Activated CD4-positive, alpha-beta T cell treated with anti-CD3 and anti-CD28 coated beads, Interleukin-2, amount 10 ng/mL, durations not matched to agents 24 days and 14 days (primary cell): ENCODE measurements around the gene MEN1. TPM values are rescaled to one million over a fixed set of nuclear protein-coding genes. Genes with fewer than 3 reads are reported as not detected.

ENCODE experiments used
- DNase-seq: peaks from one replicate; pipeline ENCODE4 v3.0.0; 2022
- H3K27ac Mint-ChIP-seq: one replicate; pipeline ENCODE4 v1.8.0; 2022; ENCODE audit warnings: mild to moderate bottlenecking, mixed read lengths
- H3K27me3 Mint-ChIP-seq: one replicate; pipeline ENCODE4 v1.8.0; 2022; ENCODE audit warnings: mixed read lengths
- H3K36me3 Mint-ChIP-seq: one replicate; pipeline ENCODE4 v1.8.0; 2022; ENCODE audit warnings: low read depth, mild to moderate bottlenecking, mixed read lengths
- H3K4me1 Mint-ChIP-seq: one replicate; pipeline ENCODE4 v1.8.0; 2021; ENCODE audit warnings: mixed read lengths
- H3K4me3 Mint-ChIP-seq: one replicate; pipeline ENCODE4 v1.8.0; 2022; ENCODE audit warnings: mild to moderate bottlenecking, moderate library complexity, mixed read lengths
- H3K9me3 Mint-ChIP-seq: one replicate; pipeline ENCODE4 v1.8.0; 2021; ENCODE audit warnings: mixed read lengths
- intact Hi-C: fragments of 100-400 bp; cut with micrococcal nuclease; formaldehyde crosslinking; loops from one replicate; pipeline ENCODE4 v1.15.1; 2023
- total RNA-seq: library from RNA; stranded (reverse); gene quantifications from 2 replicates; pipeline ENCODE4 v1.2.3, GENCODE V29; 2022

The MEN1 gene
- total RNA-seq, 1 donor from 2014 or later: 36.7 TPM

GRCh38 chr11:64778473-64779298 is 31.7 kb downstream of the MEN1 start, which contains the start of gene SF1:
Gene SF1, minus strand, starts transcription at chr11:64778542. Its CDS starts 150 bp downstream, at chr11:64778392.
- peaks cover 50% of the 10 kb centered on the region for H3K4me1 Mint-ChIP-seq
- H3K27ac Mint-ChIP-seq: peak within 1 kb of the TSS; percentile 98
- peak within 1 kb of the TSS; percentile 94 for H3K4me3 Mint-ChIP-seq
- intact Hi-C loops: loop anchor here (2.0 to 5.0 kb wide), 8 partner anchors 14 to 1294 kb away; partner anchors contain the start of genes ATG2A, ESRRA, FKBP2 and MEN1
- DNase-seq: peak; percentile 100
- H3K27me3 Mint-ChIP-seq: no peaks in the 10 kb centered on the region
- H3K9me3 Mint-ChIP-seq: no peaks in the 10 kb centered on the region
- peaks cover 41% of the 10 kb centered on the region for H3K36me3 Mint-ChIP-seq

GRCh38 chr11:64778223-64778472 is 32.2 kb downstream of the MEN1 start:
- Mint-ChIP-seq H3K27me3 (no peaks in the 10 kb centered on the region), H3K4me1 (peaks cover 55% of the 10 kb centered on the region), H3K4me3 (peak overlapping the region; percentile 88), H3K27ac (peak overlapping the region; percentile 98), H3K9me3 (no peaks in the 10 kb centered on the region), H3K36me3 (peaks cover 47% of the 10 kb centered on the region)
- no peak for DNase-seq
- intact Hi-C loops: loop anchor here (2.0 to 5.0 kb wide), 8 partner anchors 13 to 1294 kb away; partner anchors contain the start of genes ATG2A, ESRRA, FKBP2 and MEN1

GRCh38 chr11:64777449-64778222 is 32.7 kb downstream of the MEN1 start:
- H3K27ac Mint-ChIP-seq: peak overlapping the region; percentile 78
- peaks cover 60% of the 10 kb centered on the region for H3K4me1 Mint-ChIP-seq
- peak overlapping the region; percentile 94 for H3K4me3 Mint-ChIP-seq
- DNase-seq: peak; percentile 94
- intact Hi-C loops: loop anchor here (2.0 to 5.0 kb wide), 8 partner anchors 13 to 1295 kb away; partner anchors contain the start of genes ATG2A, ESRRA, FKBP2 and MEN1
- H3K36me3 Mint-ChIP-seq: peaks cover 52% of the 10 kb centered on the region
- no peaks in the 10 kb centered on the region for H3K9me3 Mint-ChIP-seq
- no peaks in the 10 kb centered on the region for H3K27me3 Mint-ChIP-seq

- intact Hi-C loops: loop anchor here (5.0 kb wide), 3 partner anchors 335 to 1295 kb away; partner anchors contain the start of genes ESRRA, PACS1 and TM7SF2
Measured at GRCh38 chr11:64776875-64777274, 33.5 kb downstream of the MEN1 start.

GRCh38 chr11:64776425-64776824 is 33.9 kb downstream of the MEN1 start:
- Mint-ChIP-seq H3K4me3 (peak overlapping the region; percentile 94), H3K4me1 (peaks cover 71% of the 10 kb centered on the region), H3K9me3 (no peaks in the 10 kb centered on the region), H3K27me3 (no peaks in the 10 kb centered on the region), H3K36me3 (peaks cover 63% of the 10 kb centered on the region), H3K27ac (peak overlapping the region; percentile 78)
- intact Hi-C loops: loop anchor here (5.0 kb wide), 3 partner anchors 336 to 1296 kb away; partner anchors contain the start of genes ESRRA, PACS1 and TM7SF2
- DNase-seq: no peak

More at GRCh38 chr11:64776875-64777274, 33.5 kb downstream of the MEN1 start:
- Mint-ChIP-seq H3K4me3 (peak overlapping the region; percentile 94), H3K27ac (peak overlapping the region; percentile 78), H3K4me1 (peaks cover 68% of the 10 kb centered on the region), H3K36me3 (peaks cover 58% of the 10 kb centered on the region), H3K27me3 (no peaks in the 10 kb centered on the region), H3K9me3 (no peaks in the 10 kb centered on the region)
- DNase-seq: no peak

GRCh38 chr11:64774144-64774543 is 36.2 kb downstream of the MEN1 start:
- Mint-ChIP-seq H3K4me1 (peaks cover 64% of the 10 kb centered on the region), H3K36me3 (peaks cover 82% of the 10 kb centered on the region), H3K4me3 (peak overlapping the region; percentile 26), H3K27me3 (no peaks in the 10 kb centered on the region), H3K27ac (no peak overlapping the region), H3K9me3 (no peaks in the 10 kb centered on the region)
- no peak for DNase-seq
- intact Hi-C loops: no loop called here

GRCh38 chr11:64772303-64773018 is 37.9 kb downstream of the MEN1 start:
- no peak for DNase-seq
- peaks cover 74% of the 10 kb centered on the region for H3K4me1 Mint-ChIP-seq
- intact Hi-C loops: no loop called here
- H3K27me3 Mint-ChIP-seq: no peaks in the 10 kb centered on the region
- no peaks in the 10 kb centered on the region for H3K9me3 Mint-ChIP-seq
- H3K27ac Mint-ChIP-seq: peak overlapping the region; percentile 52
- H3K4me3 Mint-ChIP-seq: peak overlapping the region; percentile 66
- H3K36me3 Mint-ChIP-seq: peaks cover 96% of the 10 kb centered on the region

- Mint-ChIP-seq H3K27ac (no peak overlapping the region), H3K4me3 (peak overlapping the region; percentile 66), H3K9me3 (no peaks in the 10 kb centered on the region), H3K27me3 (no peaks in the 10 kb centered on the region), H3K36me3 (peaks cover 96% of the 10 kb centered on the region), H3K4me1 (peaks cover 73% of the 10 kb centered on the region)
- intact Hi-C loops: no loop called here
- no peak for DNase-seq
Measured at GRCh38 chr11:64771861-64772260, 38.5 kb downstream of the MEN1 start.

GRCh38 chr11:64770120-64770519 is 40.2 kb downstream of the MEN1 start:
- Mint-ChIP-seq H3K4me1 (peaks cover 66% of the 10 kb centered on the region), H3K27me3 (no peaks in the 10 kb centered on the region), H3K4me3 (no peak overlapping the region), H3K9me3 (no peaks in the 10 kb centered on the region), H3K27ac (no peak overlapping the region), H3K36me3 (peaks cover 91% of the 10 kb centered on the region)
- intact Hi-C loops: no loop called here
- DNase-seq: no peak

GRCh38 chr11:64769283-64769682 is 41.1 kb downstream of the MEN1 start:
- DNase-seq: no peak
- Mint-ChIP-seq H3K36me3 (peaks cover 91% of the 10 kb centered on the region), H3K4me1 (peaks cover 68% of the 10 kb centered on the region), H3K27ac (peak overlapping the region; percentile 26), H3K9me3 (no peaks in the 10 kb centered on the region), H3K27me3 (no peaks in the 10 kb centered on the region), H3K4me3 (peak overlapping the region; percentile 4)
- intact Hi-C loops: no loop called here

- no peak overlapping the region for H3K4me3 Mint-ChIP-seq
- DNase-seq: no peak
- peak overlapping the region; percentile 11 for H3K27ac Mint-ChIP-seq
- H3K27me3 Mint-ChIP-seq: no peaks in the 10 kb centered on the region
- peaks cover 70% of the 10 kb centered on the region for H3K4me1 Mint-ChIP-seq
- no peaks in the 10 kb centered on the region for H3K9me3 Mint-ChIP-seq
- H3K36me3 Mint-ChIP-seq: peaks cover 90% of the 10 kb centered on the region
- intact Hi-C loops: no loop called here
Measured at GRCh38 chr11:64768300-64768694, 42.1 kb downstream of the MEN1 start.

- intact Hi-C loops: loop anchor here (1.0 kb wide), 1 partner anchor 23 kb away; the partner anchor contains the start of gene RASGRP2
- H3K4me1 Mint-ChIP-seq: peaks cover 70% of the 10 kb centered on the region
- peak overlapping the region; percentile 41 for H3K4me3 Mint-ChIP-seq
- no peaks in the 10 kb centered on the region for H3K27me3 Mint-ChIP-seq
- peaks cover 89% of the 10 kb centered on the region for H3K36me3 Mint-ChIP-seq
- no peaks in the 10 kb centered on the region for H3K9me3 Mint-ChIP-seq
- peak overlapping the region; percentile 74 for H3K27ac Mint-ChIP-seq
- peak; percentile 95 for DNase-seq
Measured at GRCh38 chr11:64767344-64768299, 42.7 kb downstream of the MEN1 start.
